ENCODE data around the gene PPEF1.
"Not testable (repeated sequence)": the region's sequence is repeated elsewhere in the genome, so short reads cannot be mapped to it uniquely, and the experiment has no call there.

PPEF1 gene

DNA sequence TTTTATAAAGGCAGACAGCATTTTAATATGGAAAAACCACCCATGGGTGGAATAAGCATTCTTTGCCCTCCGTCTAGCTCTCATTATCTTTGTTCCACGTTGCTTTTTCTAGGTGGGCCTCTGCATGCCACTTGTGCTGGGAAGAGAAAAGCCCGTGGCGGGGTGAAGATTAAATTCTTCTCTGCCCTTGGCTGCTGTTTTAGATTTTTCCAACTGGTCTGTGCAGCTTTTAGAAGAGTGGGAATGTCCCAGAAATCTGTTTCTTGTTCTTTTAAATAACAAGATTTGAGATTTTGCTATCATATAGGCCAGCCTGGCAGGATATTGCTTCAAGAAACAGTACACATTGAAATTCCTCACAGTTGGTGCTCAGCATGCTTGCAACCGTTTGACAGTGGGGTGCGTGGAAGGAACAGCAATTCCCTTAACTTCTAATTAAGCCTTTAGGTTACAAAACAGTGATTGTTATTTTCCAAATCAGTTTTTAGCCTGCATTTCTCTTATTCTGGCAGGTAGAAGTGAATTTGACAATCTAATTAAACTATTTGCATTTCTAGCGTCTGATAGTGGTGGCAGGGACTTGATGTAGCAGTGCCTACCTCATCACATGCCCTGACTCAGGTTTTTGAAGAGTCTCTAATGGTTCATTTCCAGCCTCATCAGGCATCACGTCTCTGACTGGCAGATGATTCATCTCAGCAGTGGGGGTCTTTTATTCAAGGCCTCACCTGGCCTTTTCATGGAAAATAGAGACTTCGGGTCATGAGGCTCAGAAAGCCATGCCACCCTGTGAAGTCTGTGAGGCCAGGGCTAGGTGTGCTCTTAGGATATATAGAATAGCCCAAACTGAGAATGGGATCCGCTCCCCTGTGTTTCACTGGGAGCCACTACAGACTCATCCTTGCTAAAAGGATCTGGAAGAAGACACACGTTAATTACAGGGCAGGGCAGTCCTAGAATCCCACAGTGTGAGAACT, 50.8 kb downstream of the PPEF1 start:
- no peak for DNase-seq (ENCODE audit: low read depth)
- TF ChIP-seq, protein P1, sequence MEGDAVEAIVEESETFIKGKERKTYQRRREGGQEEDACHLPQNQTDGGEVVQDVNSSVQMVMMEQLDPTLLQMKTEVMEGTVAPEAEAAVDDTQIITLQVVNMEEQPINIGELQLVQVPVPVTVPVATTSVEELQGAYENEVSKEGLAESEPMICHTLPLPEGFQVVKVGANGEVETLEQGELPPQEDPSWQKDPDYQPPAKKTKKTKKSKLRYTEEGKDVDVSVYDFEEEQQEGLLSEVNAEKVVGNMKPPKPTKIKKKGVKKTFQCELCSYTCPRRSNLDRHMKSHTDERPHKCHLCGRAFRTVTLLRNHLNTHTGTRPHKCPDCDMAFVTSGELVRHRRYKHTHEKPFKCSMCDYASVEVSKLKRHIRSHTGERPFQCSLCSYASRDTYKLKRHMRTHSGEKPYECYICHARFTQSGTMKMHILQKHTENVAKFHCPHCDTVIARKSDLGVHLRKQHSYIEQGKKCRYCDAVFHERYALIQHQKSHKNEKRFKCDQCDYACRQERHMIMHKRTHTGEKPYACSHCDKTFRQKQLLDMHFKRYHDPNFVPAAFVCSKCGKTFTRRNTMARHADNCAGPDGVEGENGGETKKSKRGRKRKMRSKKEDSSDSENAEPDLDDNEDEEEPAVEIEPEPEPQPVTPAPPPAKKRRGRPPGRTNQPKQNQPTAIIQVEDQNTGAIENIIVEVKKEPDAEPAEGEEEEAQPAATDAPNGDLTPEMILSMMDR (IDR thresholded peaks at IDR 0.05; ENCODE audit: control insufficient read depth, extremely low read depth, insufficient read depth): no peak
- no peak overlapping the region for H3K4me3 ChIP-seq (ENCODE audit: low read depth, low read length)

DNA sequence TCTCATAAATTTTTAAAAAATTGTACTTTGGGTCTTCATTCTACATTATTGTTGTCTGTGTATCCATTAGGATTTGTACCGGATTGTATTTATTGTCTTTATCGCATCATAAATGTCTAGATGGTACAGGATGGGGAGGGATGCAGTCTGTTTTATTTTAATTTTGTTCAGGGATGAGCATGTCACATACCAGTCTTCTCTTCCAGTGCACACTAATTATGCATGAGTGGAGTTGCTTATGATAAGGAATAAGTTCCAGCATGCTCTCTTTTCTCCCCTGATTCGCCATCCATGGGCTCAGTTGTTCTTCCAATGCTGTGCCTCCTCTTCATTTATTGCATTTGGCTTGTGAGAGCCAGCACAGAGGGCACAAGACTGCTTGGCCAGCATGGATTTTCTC, 54.3 kb downstream of the PPEF1 start:
- TF ChIP-seq, protein P1 (IDR thresholded peaks at IDR 0.05; ENCODE audit: control insufficient read depth, extremely low read depth, insufficient read depth): no peak

DNA sequence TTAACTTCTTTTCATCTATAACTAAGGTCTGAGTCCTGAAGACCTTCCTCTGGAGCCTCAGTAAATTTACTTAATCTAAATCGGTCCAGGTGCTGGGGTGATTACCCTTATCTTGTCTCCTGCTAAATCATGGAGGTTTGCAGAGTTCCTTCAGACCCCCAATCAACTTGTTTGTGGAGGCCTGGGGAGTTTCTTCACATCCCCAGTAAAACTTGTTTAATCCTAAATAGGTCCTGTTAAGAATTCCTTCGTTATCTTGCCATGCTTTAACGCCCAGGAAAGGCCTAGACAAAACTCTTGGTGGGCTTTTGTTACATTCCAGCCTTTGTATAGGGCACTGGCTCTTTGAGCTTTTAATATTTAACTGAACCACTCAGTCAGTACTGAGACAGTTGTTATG, 55.7 kb downstream of the PPEF1 start:
- H3K4me3 ChIP-seq (ENCODE audit: low read depth, low read length); DNase-seq (ENCODE audit: low read depth): not testable (repeated sequence)

More for the DNA sequence above, 54.3 kb downstream of the PPEF1 start:
- H3K4me3 ChIP-seq (ENCODE audit: low read depth, low read length): no peak overlapping the region
- DNase-seq (ENCODE audit: low read depth): no peak

DNA sequence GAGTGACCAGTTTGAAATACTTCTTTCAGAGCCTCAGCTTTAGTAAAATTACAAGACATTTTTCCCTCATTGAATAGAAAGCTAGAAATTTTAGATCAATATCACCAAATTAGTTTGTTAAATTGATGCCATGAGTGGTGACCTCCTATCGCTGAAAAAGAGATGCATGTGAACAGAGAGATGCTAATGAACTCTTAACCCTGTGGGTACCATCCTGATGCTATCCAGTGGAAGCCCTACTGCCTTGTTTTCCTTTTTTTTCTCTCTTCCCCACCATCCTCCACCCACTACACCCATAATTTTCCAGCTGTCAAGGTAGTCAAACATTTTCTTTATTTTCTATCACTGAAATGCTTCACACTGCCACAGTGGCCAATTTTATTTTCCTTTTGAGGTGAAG, 61.9 kb downstream of the PPEF1 start:
- H3K4me3 ChIP-seq (ENCODE audit: low read depth, low read length): no peak overlapping the region
- no peak for DNase-seq (ENCODE audit: low read depth)
- TF ChIP-seq, protein P1 (IDR thresholded peaks at IDR 0.05; ENCODE audit: control insufficient read depth, extremely low read depth, insufficient read depth): no peak

DNA sequence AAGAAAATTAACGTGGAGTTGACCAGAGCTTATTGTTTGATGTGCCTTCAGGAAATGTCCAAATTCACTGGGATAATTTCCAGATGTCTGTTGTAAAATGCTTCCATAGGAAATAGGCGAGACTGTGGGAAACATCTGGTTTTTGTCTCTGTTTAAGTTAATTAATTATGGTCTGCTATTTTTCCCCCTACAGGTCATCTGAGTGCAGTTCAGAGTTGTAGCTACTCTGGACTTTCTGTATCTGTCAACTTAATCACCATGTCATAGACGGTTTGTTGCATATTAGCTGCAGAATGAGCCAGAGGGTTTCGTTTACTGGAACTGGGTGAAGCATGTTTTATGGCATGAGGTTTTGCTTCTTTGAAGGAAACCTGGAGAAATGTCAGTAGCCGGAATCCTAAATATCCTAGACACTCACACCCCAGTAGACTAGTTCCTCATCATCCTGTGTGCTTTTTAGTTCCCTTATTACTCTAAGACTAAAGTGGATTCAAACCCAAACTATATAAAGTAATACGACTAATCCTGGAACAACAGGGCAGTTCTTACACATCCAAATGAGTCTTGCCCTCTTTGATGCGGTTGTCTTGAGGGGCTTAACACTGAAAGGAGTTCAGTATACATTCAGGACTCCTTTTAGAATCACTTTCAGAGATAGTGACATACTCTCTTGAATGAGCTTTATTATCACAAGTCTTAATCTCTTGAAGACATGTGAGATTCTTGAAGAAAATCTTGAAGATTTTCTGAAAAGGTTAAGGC, 62.5 kb downstream of the PPEF1 start:
- TF ChIP-seq, protein P1 (IDR thresholded peaks at IDR 0.05; ENCODE audit: control insufficient read depth, extremely low read depth, insufficient read depth): no peak
- no peak overlapping the region for H3K4me3 ChIP-seq (ENCODE audit: low read depth, low read length)
- DNase-seq (ENCODE audit: low read depth): no peak

DNA sequence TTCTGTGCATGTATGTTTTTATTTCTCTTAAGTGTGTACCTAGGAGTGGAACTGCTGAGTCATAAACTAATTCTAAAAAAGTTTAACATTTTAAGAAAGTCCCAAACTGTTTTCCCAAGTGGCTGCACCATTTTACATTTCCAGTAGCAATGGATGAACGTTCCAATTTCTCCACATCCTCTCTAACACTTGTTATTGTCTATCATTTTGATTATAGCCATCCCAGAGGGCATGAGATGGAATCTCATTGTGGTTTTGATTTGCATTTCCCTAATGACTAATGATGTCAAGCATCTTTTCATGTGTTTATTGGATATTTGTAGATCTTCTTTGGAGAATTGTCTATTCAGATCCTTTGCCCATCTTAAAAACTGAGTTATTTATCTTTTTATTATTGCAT, 82.5 kb downstream of the PPEF1 start:
- H3K4me3 ChIP-seq (ENCODE audit: low read depth, low read length): no peak overlapping the region
- TF ChIP-seq, protein P1 (IDR thresholded peaks at IDR 0.05; ENCODE audit: control insufficient read depth, extremely low read depth, insufficient read depth): no peak
- no peak for DNase-seq (ENCODE audit: low read depth)

DNA sequence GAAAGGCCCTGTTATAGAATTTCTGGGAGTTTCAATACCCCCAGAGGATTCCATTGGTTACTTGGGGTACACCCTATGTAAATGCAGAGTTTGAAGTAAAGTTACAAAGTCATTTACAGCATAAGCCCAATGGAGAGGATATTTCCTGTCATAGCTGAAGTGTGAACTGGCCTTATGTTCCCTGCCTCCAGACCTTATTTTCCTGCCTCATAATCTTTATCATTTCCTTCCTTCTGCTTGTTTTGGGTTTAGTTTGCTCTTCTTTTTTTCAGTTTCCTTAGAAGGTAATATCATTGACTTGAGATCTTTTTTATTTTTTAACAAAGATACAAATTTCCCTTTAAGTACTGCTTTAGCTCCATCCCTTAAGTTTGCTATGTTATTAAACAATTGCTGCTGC, 85.4 kb downstream of the PPEF1 start:
- TF ChIP-seq, protein P1 (IDR thresholded peaks at IDR 0.05; ENCODE audit: control insufficient read depth, extremely low read depth, insufficient read depth): no peak
- no peak for DNase-seq (ENCODE audit: low read depth)
- H3K4me3 ChIP-seq (ENCODE audit: low read depth, low read length): no peak overlapping the region
